ENCODE measurements around the gene MANEA.
"Not testable (repeated sequence)": the region's sequence is repeated elsewhere in the genome, so short reads cannot be mapped to it uniquely, and the experiment has no call there.

The MANEA gene

GRCh38 chr6:95577304-95578105 lies at the start of gene MANEA:
Gene MANEA (plus strand): TSS chr6:95577535. CDS start chr6:95586440, 8,905 bp downstream.
- DNase-seq = peak; percentile 75

GRCh38 chr6:95529762-95530161 lies 47.6 kb upstream of the MANEA start:
- no peak for DNase-seq

GRCh38 chr6:95530176-95530819 lies 47.0 kb upstream of the MANEA start:
- no peak for DNase-seq

GRCh38 chr6:95543798-95544197 lies 33.5 kb upstream of the MANEA start:
- DNase-seq = no peak

GRCh38 chr6:95544517-95545225 lies 32.7 kb upstream of the MANEA start:
- no peak for DNase-seq

- DNase-seq = no peak
Observed at GRCh38 chr6:95545226-95545625, 32.1 kb upstream of the MANEA start.

- no peak for DNase-seq
Observed at GRCh38 chr6:95545686-95546085, 31.6 kb upstream of the MANEA start.

- no peak for DNase-seq
Observed at GRCh38 chr6:95546148-95546547, 31.2 kb upstream of the MANEA start.

- DNase-seq = no peak
Observed at GRCh38 chr6:95547043-95547442, 30.3 kb upstream of the MANEA start.

GRCh38 chr6:95548188-95548786 lies 29.0 kb upstream of the MANEA start:
- DNase-seq = no peak

- DNase-seq = no peak
Observed at GRCh38 chr6:95551678-95552324, 25.5 kb upstream of the MANEA start.

GRCh38 chr6:95553880-95554279 lies 23.5 kb upstream of the MANEA start:
- DNase-seq = no peak

- not testable (repeated sequence) for DNase-seq
Observed at GRCh38 chr6:95560956-95561355, 16.4 kb upstream of the MANEA start.

GRCh38 chr6:95569560-95569959 lies 7.8 kb upstream of the MANEA start:
- DNase-seq = no peak

- no peak for DNase-seq
Observed at GRCh38 chr6:95572098-95572497, 5.2 kb upstream of the MANEA start.

- peak; percentile 6 for DNase-seq
Observed at GRCh38 chr6:95574811-95575210, 2.5 kb upstream of the MANEA start.

GRCh38 chr6:95576218-95576997 lies 927 bp upstream of the MANEA start:
- peak; percentile 4 for DNase-seq

GRCh38 chr6:95576998-95577303 lies 384 bp upstream of the MANEA start:
- no peak for DNase-seq

- no peak for DNase-seq
Observed at GRCh38 chr6:95578106-95578410, 723 bp downstream of the MANEA start.

- DNase-seq = no peak
Observed at GRCh38 chr6:95581073-95581472, 3.7 kb downstream of the MANEA start.

- DNase-seq = not testable (repeated sequence)
Observed at GRCh38 chr6:95584226-95584625, 6.9 kb downstream of the MANEA start.

- DNase-seq = no peak
Observed at GRCh38 chr6:95587989-95588388, 10.7 kb downstream of the MANEA start.

Measured in DMS153 (cell line).